Measurements from ENCODE around the gene APLP2.

GRCh38 chr11:130123414-130124040 is 53.8 kb downstream of the APLP2 start:
- TF ChIP-seq CTCF (IDR thresholded peaks at IDR 0.05) = no peak
- no peak for TF ChIP-seq POLR2A (IDR thresholded peaks at IDR 0.05)
- no peak for TF ChIP-seq POLR2AphosphoS5 (IDR thresholded peaks at IDR 0.05)
